Mammary epithelial cell (primary cell): ENCODE measurements around the gene GAK.

Experiments used
- EZH2 ChIP-seq: IDR thresholded peaks from 2 replicates; pipeline ENCODE4 v1.6.1; 2012; ENCODE audit warnings: low read length, inconsistent platforms, borderline replicate concordance
- TF ChIP-seq, protein P1 (sequence below), 2 donors: IDR thresholded peaks in 1 of 2; conservative IDR thresholded peaks in 1 of 2; 2 replicates each; pipeline ENCODE4 v1.5.1; 2011 to 2012; ENCODE audit warnings: inconsistent platforms in 2 of 2, low read length in 2 of 2, mild to moderate bottlenecking in 2 of 2, control low read depth in 1 of 2, low read depth in 1 of 2; ENCODE audit not compliant: insufficient read depth in 1 of 2; ENCODE audit errors: extremely low read depth in 1 of 2

DNA sequence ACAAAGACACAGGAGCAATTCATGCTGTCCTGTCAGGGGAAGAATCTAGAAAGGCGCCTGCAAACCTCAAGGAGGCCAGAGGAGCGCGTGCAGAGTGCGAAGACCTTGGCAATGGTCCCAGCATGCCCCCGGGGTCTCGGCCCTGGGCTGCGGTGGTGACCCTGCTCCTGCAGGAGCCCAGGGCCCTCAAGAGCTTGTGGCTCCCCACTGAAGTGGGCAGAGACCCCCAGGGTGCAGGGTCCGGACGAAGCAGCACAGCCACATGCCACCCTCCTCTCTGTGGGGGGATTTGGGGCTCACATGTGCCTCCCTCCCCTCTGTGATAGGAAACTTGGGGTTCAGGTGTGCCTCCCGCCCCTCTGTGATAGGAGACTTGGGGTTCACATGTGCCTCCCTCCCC lies 39.3 kb downstream of the GAK start:
- TF ChIP-seq, protein P1, sequence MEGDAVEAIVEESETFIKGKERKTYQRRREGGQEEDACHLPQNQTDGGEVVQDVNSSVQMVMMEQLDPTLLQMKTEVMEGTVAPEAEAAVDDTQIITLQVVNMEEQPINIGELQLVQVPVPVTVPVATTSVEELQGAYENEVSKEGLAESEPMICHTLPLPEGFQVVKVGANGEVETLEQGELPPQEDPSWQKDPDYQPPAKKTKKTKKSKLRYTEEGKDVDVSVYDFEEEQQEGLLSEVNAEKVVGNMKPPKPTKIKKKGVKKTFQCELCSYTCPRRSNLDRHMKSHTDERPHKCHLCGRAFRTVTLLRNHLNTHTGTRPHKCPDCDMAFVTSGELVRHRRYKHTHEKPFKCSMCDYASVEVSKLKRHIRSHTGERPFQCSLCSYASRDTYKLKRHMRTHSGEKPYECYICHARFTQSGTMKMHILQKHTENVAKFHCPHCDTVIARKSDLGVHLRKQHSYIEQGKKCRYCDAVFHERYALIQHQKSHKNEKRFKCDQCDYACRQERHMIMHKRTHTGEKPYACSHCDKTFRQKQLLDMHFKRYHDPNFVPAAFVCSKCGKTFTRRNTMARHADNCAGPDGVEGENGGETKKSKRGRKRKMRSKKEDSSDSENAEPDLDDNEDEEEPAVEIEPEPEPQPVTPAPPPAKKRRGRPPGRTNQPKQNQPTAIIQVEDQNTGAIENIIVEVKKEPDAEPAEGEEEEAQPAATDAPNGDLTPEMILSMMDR (conservative IDR thresholded peaks at IDR 0.05 in 1 of 2, IDR thresholded peaks at IDR 0.05 in 1 of 2; ENCODE audit: extremely low read depth in 1 of 2, insufficient read depth in 1 of 2, low read depth in 1 of 2, low read length in 2 of 2): no peak
- TF ChIP-seq EZH2: no peak
